Hematopoietic multipotent progenitor cell (in vitro differentiated cells): ENCODE results near the gene ZC3H13. TPM values are rescaled to one million over a fixed set of nuclear protein-coding genes. Genes with fewer than 3 reads are reported as not detected.

Experiments
- DNase-seq, 3 donors: peaks; one replicate each; pipeline ENCODE4 v3.0.0-alpha.2; 2011 to 2015; ENCODE audit warnings: low read depth in 2 of 3, low spot score in 2 of 3
- total RNA-seq: library from RNA; depleted of rRNA; stranded (reverse); fragments of >200 nt; gene quantifications from one replicate; pipeline ENCODE4 v1.2.3, GENCODE V29; 2012

Gene ZC3H13
- total RNA-seq, 1 donor: 6.7 TPM

- DNase-seq: peak in 1 of 3 donors; percentile 40
Observed at GRCh38 chr13:45950386-45951000, 102.1 kb downstream of the ZC3H13 start.

- no peak for DNase-seq
Observed at GRCh38 chr13:45949161-45949560, 103.4 kb downstream of the ZC3H13 start.

- DNase-seq: no peak
Observed at GRCh38 chr13:45943965-45944364, 108.6 kb downstream of the ZC3H13 start.

DNA sequence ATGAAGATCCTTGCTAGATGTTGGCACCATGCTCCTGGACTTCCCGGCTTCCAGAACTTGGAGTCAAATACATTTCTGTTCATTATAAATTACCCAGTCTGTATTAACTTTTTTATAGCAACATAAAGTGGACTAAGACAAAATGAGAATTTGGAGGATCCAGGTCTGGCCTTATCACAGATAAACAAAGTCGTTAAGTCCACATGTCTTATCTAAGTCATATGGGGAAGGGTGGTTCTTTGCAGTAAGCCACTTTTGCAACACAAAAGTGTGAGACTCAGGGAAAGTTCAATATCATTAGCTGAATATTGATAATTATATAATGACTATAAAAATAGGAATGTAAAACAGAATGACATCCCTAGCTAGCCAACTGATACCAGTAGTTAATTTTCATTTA, 109.4 kb downstream of the ZC3H13 start:
- no peak for DNase-seq

- DNase-seq: no peak
Observed at GRCh38 chr13:45941261-45941660, 111.3 kb downstream of the ZC3H13 start.

- DNase-seq: no peak
Observed at GRCh38 chr13:45940061-45940460, 112.5 kb downstream of the ZC3H13 start.

GRCh38 chr13:45936621-45937020, 115.9 kb downstream of the ZC3H13 start:
- no peak for DNase-seq

DNA sequence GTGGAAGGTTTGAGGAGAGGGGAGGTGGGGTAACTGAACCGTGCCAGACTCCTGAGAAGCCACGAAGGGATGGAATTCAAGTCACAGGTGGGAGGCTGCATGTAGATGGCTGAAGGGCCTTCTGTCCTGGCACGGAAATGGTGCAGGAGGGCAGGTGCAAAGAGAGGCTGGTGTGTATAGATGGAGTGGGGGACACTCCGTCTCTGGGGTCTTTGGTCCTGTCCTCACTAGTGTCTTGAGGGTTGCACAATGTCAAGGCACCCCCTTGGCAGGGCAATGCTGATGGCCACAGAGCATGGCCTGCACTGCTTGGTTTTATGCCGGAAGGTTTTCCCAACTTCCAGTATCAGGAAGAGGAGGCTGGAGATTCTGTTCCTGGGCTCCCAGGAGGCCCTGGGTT, 118.3 kb downstream of the ZC3H13 start:
- DNase-seq: no peak

- DNase-seq: no peak
Observed at GRCh38 chr13:45933203-45933908, 119.2 kb downstream of the ZC3H13 start.

DNA sequence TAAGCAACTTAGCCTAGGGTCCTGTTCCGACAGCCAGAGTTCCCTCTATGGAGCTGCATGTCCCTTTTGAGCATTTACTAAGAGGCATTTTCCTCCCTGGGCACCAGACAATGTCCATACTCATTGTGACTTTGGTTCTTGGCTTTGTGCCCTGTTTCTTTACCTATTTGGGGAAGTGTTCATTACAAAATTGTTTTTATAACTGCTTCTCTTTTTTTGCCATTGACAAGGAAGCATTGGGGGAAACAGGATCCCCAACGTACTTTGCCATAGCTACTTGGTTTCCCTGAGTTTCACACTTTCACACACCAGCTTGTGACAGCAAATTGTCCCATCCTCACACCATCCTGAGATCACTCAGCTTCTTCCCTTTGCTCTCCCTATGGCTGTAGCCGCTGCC, 119.9 kb downstream of the ZC3H13 start:
- DNase-seq: peak in 2 of 3 donors; percentile 40 to 80

GRCh38 chr13:45932172-45932571, 120.4 kb downstream of the ZC3H13 start:
- DNase-seq: no peak

GRCh38 chr13:45931211-45931610, 121.3 kb downstream of the ZC3H13 start:
- no peak for DNase-seq

DNA sequence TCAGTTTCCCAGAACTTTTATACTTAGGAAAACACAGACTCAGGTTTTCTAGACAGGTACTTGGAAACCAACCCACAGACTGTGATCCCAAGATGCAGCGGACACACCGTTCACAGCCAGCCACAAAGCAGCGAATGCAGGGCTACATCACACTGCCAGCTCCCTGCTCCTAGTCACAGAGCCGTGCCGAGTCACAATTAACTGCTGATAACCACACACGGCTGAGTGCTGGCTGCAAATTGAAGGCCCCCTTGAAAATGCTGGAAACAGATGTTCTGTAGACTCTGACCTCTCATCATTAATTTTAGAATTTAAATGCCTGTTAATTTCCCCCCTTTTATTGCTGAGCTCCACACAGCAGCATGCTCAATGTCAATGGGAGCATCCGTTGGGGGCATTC, 122.4 kb downstream of the ZC3H13 start:
- no peak for DNase-seq

GRCh38 chr13:45928843-45929242, 123.7 kb downstream of the ZC3H13 start:
- DNase-seq: peak in 1 of 3 donors; percentile 12

GRCh38 chr13:45928176-45928575, 124.4 kb downstream of the ZC3H13 start:
- no peak for DNase-seq

DNA sequence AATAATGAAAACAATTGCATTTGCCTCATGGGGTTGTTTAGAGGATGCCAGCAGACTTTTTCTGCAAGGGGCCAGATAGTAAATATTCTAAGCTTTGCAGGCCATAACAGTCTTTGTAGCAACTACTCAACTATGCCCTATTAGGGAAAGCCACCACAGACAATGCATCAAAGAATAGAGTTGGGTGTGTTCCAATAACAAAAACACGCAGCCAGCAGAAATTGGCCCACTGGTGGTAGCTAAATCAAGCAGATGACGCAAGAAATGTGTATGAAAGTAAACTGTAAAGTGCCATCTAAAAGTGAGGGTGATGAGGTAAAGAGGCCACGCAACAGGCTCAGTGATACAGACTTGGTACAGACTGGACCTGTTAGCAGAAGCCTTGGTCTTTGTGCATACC, 125.8 kb downstream of the ZC3H13 start:
- no peak for DNase-seq

DNA sequence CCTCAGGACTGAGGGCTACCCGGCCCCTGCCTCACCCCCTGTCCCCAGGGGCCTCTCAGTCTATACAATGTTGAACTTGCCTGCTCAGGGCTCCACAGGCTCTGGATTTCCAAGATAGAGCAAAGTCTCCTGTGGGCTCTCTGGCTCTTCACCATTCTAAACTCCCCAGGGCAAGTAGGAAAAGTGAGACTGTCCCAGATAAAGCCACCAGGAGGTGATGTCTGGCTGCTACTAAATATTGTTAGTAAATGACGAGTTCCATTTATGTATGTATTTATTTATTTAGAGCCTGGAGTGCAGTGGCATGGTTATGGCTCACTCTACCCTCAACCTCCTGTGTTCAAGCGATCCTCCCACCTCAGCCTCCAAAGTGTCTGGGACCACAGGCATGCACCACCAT, 127.4 kb downstream of the ZC3H13 start:
- DNase-seq: peak in 1 of 3 donors; percentile 11

DNA sequence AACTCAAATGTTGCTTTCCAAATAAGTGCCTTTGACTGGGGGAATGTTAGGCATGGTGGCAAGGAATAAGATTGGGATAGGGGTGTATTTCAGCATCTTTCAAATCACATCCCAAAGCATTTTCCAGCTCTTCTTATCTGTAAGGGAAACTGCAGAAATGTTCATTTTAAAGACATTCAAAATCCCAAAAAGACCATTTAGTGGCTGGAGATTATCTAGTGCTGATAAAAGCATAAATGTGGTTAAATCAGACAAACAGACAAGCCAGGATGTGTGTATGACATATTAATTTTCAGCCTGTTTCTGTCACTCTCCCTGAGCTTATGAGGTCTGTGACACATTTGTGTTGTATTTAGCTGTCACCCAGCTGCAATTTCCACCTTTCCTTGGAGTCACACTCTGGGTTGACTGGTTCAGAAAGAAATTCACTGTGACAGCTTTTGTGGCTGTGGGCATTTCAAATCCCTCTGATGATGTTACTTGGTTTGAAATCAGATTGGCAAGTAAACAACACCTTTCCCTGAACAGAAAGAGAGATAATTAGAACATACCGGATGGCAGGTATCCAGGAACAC, 131.3 kb downstream of the ZC3H13 start:
- DNase-seq: no peak

GRCh38 chr13:45918597-45918996, 133.9 kb downstream of the ZC3H13 start:
- no peak for DNase-seq

- DNase-seq: no peak
Observed at GRCh38 chr13:45917019-45917418, 135.5 kb downstream of the ZC3H13 start.

GRCh38 chr13:45915686-45916439, 136.7 kb downstream of the ZC3H13 start:
- peak in 1 of 3 donors; percentile 46 for DNase-seq
